ENCODE measurements around the gene SFXN3. TPM values are rescaled to one million over a fixed set of nuclear protein-coding genes. Genes with fewer than 3 reads are reported as not detected.

Gene SFXN3
- total and polyA plus RNA-seq, 2 of the 13 experiments (the other 11 are each of a cell fraction or from before 2014, with no cell fraction given), result 16.8 to 71.5 TPM

- TF ChIP-seq ZNF557 (CRISPR knock-in tag; IDR thresholded peaks at IDR 0.05) (no peak; the same call in 1 of the 2 replicates), ZNF713 (CRISPR knock-in tag; IDR thresholded peaks at IDR 0.05) (no peak), GABPA (IDR thresholded peaks at IDR 0.05; ENCODE audit: low read depth, low read length) (peak; percentile 95), GABPA (CRISPR knock-in tag; IDR thresholded peaks at IDR 0.05; ENCODE audit: low read depth) (peak; percentile 100), TOE1 (CRISPR knock-in tag; IDR thresholded peaks at IDR 0.05) (no peak), ZBTB39 (CRISPR knock-in tag; IDR thresholded peaks at IDR 0.05) (no peak), ZNF317 (CRISPR knock-in tag; IDR thresholded peaks at IDR 0.05) (no peak; the same call in 1 of the 2 replicates), ZBTB7B (CRISPR knock-in tag; IDR thresholded peaks at IDR 0.05) (no peak), CENPX (CRISPR knock-in tag; IDR thresholded peaks at IDR 0.05) (no peak), ZNF841 (CRISPR knock-in tag; IDR thresholded peaks at IDR 0.05; ENCODE audit: borderline replicate concordance) (peak; percentile 74; the same call in 1 of the 2 replicates), ZNF251 (CRISPR knock-in tag; IDR thresholded peaks at IDR 0.05) (no peak), WIZ (CRISPR knock-in tag; IDR thresholded peaks at IDR 0.05) (no peak), ZNF205 (CRISPR knock-in tag; IDR thresholded peaks at IDR 0.05) (no peak), MED13 (CRISPR knock-in tag; IDR thresholded peaks at IDR 0.05) (peak; percentile 46; the same call in 1 of the 2 replicates), ZNF747 (CRISPR knock-in tag; IDR thresholded peaks at IDR 0.05; ENCODE audit: borderline replicate concordance) (peak; percentile 54; the same call in 1 of the 2 replicates), LRRFIP1 (CRISPR knock-in tag; conservative IDR thresholded peaks at IDR 0.05) (no peak), ZNF800 (CRISPR knock-in tag; IDR thresholded peaks at IDR 0.05) (no peak), CHD2 (IDR thresholded peaks at IDR 0.05; ENCODE audit: low read depth, low read length) (no peak), GATA4 (IDR thresholded peaks at IDR 0.05; ENCODE audit: borderline replicate concordance, low read depth) (no peak), CBX2 (IDR thresholded peaks at IDR 0.05; ENCODE audit: low read depth, low read length) (no peak), CBX2 (CRISPR knock-in tag; IDR thresholded peaks at IDR 0.05; ENCODE audit: low read depth) (no peak), ZNF513 (CRISPR knock-in tag; conservative IDR thresholded peaks at IDR 0.05) (no peak; the same call in 1 of the 2 replicates), POLR2AphosphoS2 (IDR thresholded peaks at IDR 0.05; ENCODE audit: low read depth, low read length) (0 out of 2 replicates have a peak, but pooled peaks have one; percentile 43), ZNF720 (CRISPR knock-in tag; IDR thresholded peaks at IDR 0.05) (no peak)
These were observed 43.9 kb upstream of the SFXN3 start, which contains the start of the genes MRPL43 and TWNK (continued) for GRCh38 chr10:100986952-100987684.
